Upper lobe of right lung (tissue), 1 donor: ENCODE measurements around the gene PBX2. TPM values are rescaled to one million over a fixed set of nuclear protein-coding genes. Genes with fewer than 3 reads are reported as not detected.
A peak's percentile ranks its signal among the peaks of the same experiment; 100 is the strongest.

ENCODE experiments used
- ATAC-seq: fragments of 200-7000 bp; cut with Tn5 transposase; one replicate; pipeline ENCODE4 v1.9.1; 2020; ENCODE audit warnings: mild to moderate bottlenecking, moderate library complexity
- DNase-seq: peaks from one replicate; pipeline ENCODE4 v3.0.0-alpha.2; 2020
- H3K27ac ChIP-seq: fragments of 200-600 bp; one replicate; pipeline ENCODE4 v1.8.0; 2022
- H3K27me3 ChIP-seq: fragments of 200-600 bp; one replicate; pipeline ENCODE4 v1.8.0; 2022; ENCODE audit warnings: mild to moderate bottlenecking
- H3K36me3 ChIP-seq: fragments of 200-600 bp; one replicate; pipeline ENCODE4 v1.8.0; 2022
- H3K4me1 ChIP-seq: fragments of 200-600 bp; one replicate; pipeline ENCODE4 v1.8.0; 2022
- H3K4me3 ChIP-seq: fragments of 200-600 bp; one replicate; pipeline ENCODE4 v1.8.0; 2022; ENCODE audit warnings: mild to moderate bottlenecking
- H3K9me3 ChIP-seq: fragments of 200-600 bp; one replicate; pipeline ENCODE4 v1.8.0; 2022
- CTCF ChIP-seq: fragments of 200-600 bp; IDR thresholded peaks from one replicate; pipeline ENCODE4 v1.8.0; 2022; ENCODE audit warnings: antibody characterized with exemption
- intact Hi-C: fragments of 100-400 bp; cut with DNase I; formaldehyde crosslinking; loops from one replicate; pipeline ENCODE4 v1.11.0; 2022
- total RNA-seq: library from RNA; stranded (reverse); fragmentation: NEBNext Ultra II Directional; extraction: Animal tissue kit (Norgen Biotek cat#: 25700); gene quantifications from one replicate; pipeline ENCODE4 v1.2.1, GENCODE V29; 2021
- donor health status: DM: no; HTN: yes; CAD: no; lungs with severe emphysema.

The PBX2 gene
- total RNA-seq, 1 donor from 2014 or later: 100 TPM

- peak within 1 kb of the TSS; percentile 98 for H3K27ac ChIP-seq
- peak; percentile 84 for ATAC-seq
- no peak for TF ChIP-seq CTCF
- H3K27me3 ChIP-seq: no peaks in the 10 kb centered on the region
- H3K36me3 ChIP-seq: peaks cover 26% of the 10 kb centered on the region
- peaks cover 37% of the 10 kb centered on the region for H3K4me1 ChIP-seq
- H3K9me3 ChIP-seq: no peaks in the 10 kb centered on the region
- peak within 1 kb of the TSS; percentile 85 for H3K4me3 ChIP-seq
- peak; percentile 96 for DNase-seq
- intact Hi-C loops: no loop called here
Measured at GRCh38 chr6:32177788-32178546, 12.0 kb downstream of the PBX2 start, which contains the start of gene RNF5. TSS of gene RNF5 (plus strand) at chr6:32178405. CDS start at chr6:32178512, 107 bp downstream.

- no peak for DNase-seq
- ATAC-seq: no peak
- H3K9me3 ChIP-seq: no peaks in the 10 kb centered on the region
- intact Hi-C loops: no loop called here
- H3K36me3 ChIP-seq: peaks cover 20% of the 10 kb centered on the region
- peak overlapping the region; percentile 98 for H3K27ac ChIP-seq
- peaks cover 37% of the 10 kb centered on the region for H3K4me1 ChIP-seq
- peak overlapping the region; percentile 85 for H3K4me3 ChIP-seq
- no peak for TF ChIP-seq CTCF
- H3K27me3 ChIP-seq: no peaks in the 10 kb centered on the region
Measured at GRCh38 chr6:32177183-32177787, 12.7 kb downstream of the PBX2 start.

GRCh38 chr6:32176476-32177182 lies 13.4 kb downstream of the PBX2 start:
- DNase-seq (no peak), ATAC-seq (no peak)
- Histone ChIP-seq H3K4me1 (peaks cover 37% of the 10 kb centered on the region), H3K27me3 (no peaks in the 10 kb centered on the region), H3K9me3 (no peaks in the 10 kb centered on the region), H3K36me3 (peaks cover 15% of the 10 kb centered on the region), H3K27ac (peak overlapping the region; percentile 98), H3K4me3 (peak overlapping the region; percentile 85)
- intact Hi-C loops: no loop called here
- TF ChIP-seq CTCF: no peak

- Histone ChIP-seq H3K4me1 (peaks cover 37% of the 10 kb centered on the region), H3K27me3 (no peaks in the 10 kb centered on the region), H3K4me3 (peak within 1 kb of the TSS; percentile 85), H3K27ac (peak within 1 kb of the TSS; percentile 98), H3K36me3 (peaks cover 11% of the 10 kb centered on the region), H3K9me3 (no peaks in the 10 kb centered on the region)
- no peak for TF ChIP-seq CTCF
- ATAC-seq (peak; percentile 81), DNase-seq (peak; percentile 97)
- intact Hi-C loops: no loop called here
Measured at GRCh38 chr6:32175711-32176475, 14.1 kb downstream of the PBX2 start, which contains the start of gene AGPAT1. TSS of gene AGPAT1 (minus strand) at chr6:32176084. CDS start at chr6:32171496, 4,588 bp downstream.

GRCh38 chr6:32175322-32175710 lies 14.7 kb downstream of the PBX2 start:
- no peaks in the 10 kb centered on the region for H3K27me3 ChIP-seq
- H3K9me3 ChIP-seq: no peaks in the 10 kb centered on the region
- peak overlapping the region; percentile 85 for H3K4me3 ChIP-seq
- no peak for DNase-seq
- TF ChIP-seq CTCF: no peak
- intact Hi-C loops: no loop called here
- H3K27ac ChIP-seq: peak overlapping the region; percentile 98
- peaks cover 12% of the 10 kb centered on the region for H3K36me3 ChIP-seq
- no peak for ATAC-seq
- peaks cover 37% of the 10 kb centered on the region for H3K4me1 ChIP-seq
